ENCODE results near the gene ABLIM2. TPM values are rescaled to one million over a fixed set of nuclear protein-coding genes. Genes with fewer than 3 reads are reported as not detected.
"Not testable (repeated sequence)": the region's sequence is repeated elsewhere in the genome, so short reads cannot be mapped to it uniquely, and the experiment has no call there.

The ABLIM2 gene
- total RNA-seq, 2 donors from 2014 or later = 2.6 to 7.3 TPM

DNA sequence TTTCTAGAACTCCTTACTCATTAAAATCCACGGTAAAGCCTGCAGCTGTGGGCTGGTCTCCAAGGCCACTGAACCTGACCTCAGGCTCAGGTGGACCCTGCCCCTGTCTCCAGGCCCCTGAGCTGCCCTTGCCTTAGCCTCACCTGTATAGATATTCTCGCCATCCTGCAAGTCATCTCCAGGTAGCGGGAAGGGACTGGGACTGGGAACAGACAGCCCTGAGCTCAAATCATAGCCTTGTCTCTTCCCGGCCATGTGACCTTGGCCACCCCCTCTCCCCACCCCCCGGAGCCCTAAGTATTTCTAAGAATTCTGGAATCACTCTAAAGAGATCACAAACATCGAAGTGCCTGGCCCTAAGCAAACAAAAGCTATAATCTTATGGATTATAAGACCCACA lies 17.7 kb downstream of the ABLIM2 start:
- Histone ChIP-seq H3K4me1 (replicated peaks) (no peaks in the 10 kb centered on the region), H3K27me3 (replicated peaks; ENCODE audit: insufficient read depth) (no peaks in the 10 kb centered on the region), H3K4me3 (no peak overlapping the region), H3K27ac (no peak overlapping the region), H3K36me3 (no peaks in the 10 kb centered on the region), H3K9me3 (no peaks in the 10 kb centered on the region)
- 76% methylated on average over 6 of the region's 6 CpGs for WGBS
- DNase-seq (ENCODE audit: low spot score) = no peak
- no peak for TF ChIP-seq POLR2AphosphoS5 (IDR thresholded peaks at IDR 0.05)
- TF ChIP-seq POLR2A (IDR thresholded peaks at IDR 0.05) = no peak
- no peak for TF ChIP-seq CTCF (IDR thresholded peaks at IDR 0.05)
- intact Hi-C loops (cut with DNase I) = no loop called here

DNA sequence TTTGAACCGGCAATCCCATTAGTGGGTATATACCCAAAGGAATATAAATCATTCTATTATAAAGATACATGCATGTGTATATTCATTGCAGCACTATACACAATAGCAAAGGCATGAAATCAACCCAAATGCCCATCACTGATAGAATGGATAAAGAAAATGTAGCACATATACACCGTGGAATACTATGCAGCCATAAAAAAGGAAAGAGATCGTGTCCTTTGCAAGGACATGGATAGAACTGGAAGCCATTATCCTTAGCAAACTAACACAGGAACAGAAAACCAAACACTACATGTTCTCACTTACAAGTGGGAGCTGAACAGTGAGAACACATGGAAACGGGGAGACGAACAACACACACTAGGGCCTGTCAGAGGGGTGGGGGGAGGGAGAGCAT lies 18.9 kb downstream of the ABLIM2 start:
- WGBS = 96% methylated on average over 5 of the region's 5 CpGs
- intact Hi-C loops (cut with DNase I) = not testable (repeated sequence)

DNA sequence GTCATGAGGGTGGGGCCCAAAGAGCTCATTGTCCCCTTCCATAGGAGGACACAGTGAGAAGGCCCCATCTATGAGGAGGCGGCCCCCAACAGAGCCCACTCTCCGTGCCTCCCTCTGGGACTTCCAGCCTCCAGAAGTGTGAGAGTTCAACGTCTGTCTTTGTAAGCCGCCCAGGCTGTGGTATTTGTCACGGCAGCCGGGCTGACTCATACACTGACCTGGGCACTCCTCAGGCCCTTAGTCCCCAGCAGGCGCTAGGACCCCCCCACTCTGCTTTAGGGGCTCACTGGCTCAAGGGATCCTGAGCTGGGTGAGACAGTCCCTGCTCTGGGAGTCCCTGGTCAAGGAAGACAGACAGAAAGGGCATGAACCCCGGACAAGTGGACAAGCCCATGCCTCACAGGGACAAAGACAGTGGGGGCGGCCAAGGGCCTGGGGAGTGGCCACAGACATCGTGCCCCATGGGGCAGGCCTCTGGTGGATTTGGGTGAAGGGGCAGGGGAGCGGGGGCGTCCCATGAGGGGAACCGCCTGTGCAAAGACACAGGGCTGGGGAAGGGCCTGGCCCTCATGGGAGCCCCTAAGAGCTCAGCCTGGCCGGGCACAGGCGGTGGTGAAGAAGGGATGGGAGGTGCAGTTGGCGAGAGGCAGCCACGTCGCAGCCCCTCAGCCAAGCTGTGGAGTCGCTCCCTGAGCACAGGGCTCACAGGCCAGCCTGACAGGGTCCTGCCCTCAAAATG lies 21.5 kb downstream of the ABLIM2 start:
- H3K4me3 ChIP-seq = no peak overlapping the region
- H3K9me3 ChIP-seq = no peaks in the 10 kb centered on the region
- no peak for DNase-seq (ENCODE audit: low spot score)
- H3K27me3 ChIP-seq (replicated peaks; ENCODE audit: insufficient read depth) = no peaks in the 10 kb centered on the region
- WGBS = 91% methylated on average over 19 of the region's 19 CpGs
- TF ChIP-seq CTCF (IDR thresholded peaks at IDR 0.05) = no peak
- no peak for TF ChIP-seq POLR2AphosphoS5 (IDR thresholded peaks at IDR 0.05)
- TF ChIP-seq POLR2A (IDR thresholded peaks at IDR 0.05) = no peak
- H3K4me1 ChIP-seq (replicated peaks) = no peaks in the 10 kb centered on the region
- no peaks in the 10 kb centered on the region for H3K36me3 ChIP-seq
- H3K27ac ChIP-seq = no peak overlapping the region
- intact Hi-C loops (cut with DNase I) = no loop called here

More for the DNA sequence above, 18.9 kb downstream of the ABLIM2 start:
- not testable (repeated sequence) for H3K9me3 ChIP-seq; DNase-seq (ENCODE audit: low spot score); H3K4me1 ChIP-seq (replicated peaks); H3K27me3 ChIP-seq (replicated peaks; ENCODE audit: insufficient read depth); H3K4me3 ChIP-seq; H3K27ac ChIP-seq; H3K36me3 ChIP-seq

- TF ChIP-seq POLR2AphosphoS5 (IDR thresholded peaks at IDR 0.05) (no peak), POLR2A (IDR thresholded peaks at IDR 0.05) (no peak), CTCF (IDR thresholded peaks at IDR 0.05) (no peak)
- DNase-seq (ENCODE audit: low spot score) = no peak
- Histone ChIP-seq H3K9me3 (no peaks in the 10 kb centered on the region), H3K4me3 (no peak overlapping the region), H3K36me3 (no peaks in the 10 kb centered on the region), H3K4me1 (replicated peaks) (no peaks in the 10 kb centered on the region), H3K27me3 (replicated peaks; ENCODE audit: insufficient read depth) (no peaks in the 10 kb centered on the region), H3K27ac (no peak overlapping the region)
- WGBS = 85% methylated on average over 12 of the region's 12 CpGs
- intact Hi-C loops (cut with DNase I) = no loop called here
Measured at GRCh38 chr4:8136529-8136928, 22.1 kb downstream of the ABLIM2 start.

GRCh38 chr4:8135666-8136065 lies 22.9 kb downstream of the ABLIM2 start:
- no peak for TF ChIP-seq POLR2A (IDR thresholded peaks at IDR 0.05)
- TF ChIP-seq POLR2AphosphoS5 (IDR thresholded peaks at IDR 0.05) = no peak
- no peak for TF ChIP-seq CTCF (IDR thresholded peaks at IDR 0.05)
- intact Hi-C loops (cut with DNase I) = no loop called here
- 89% methylated on average over 15 of the region's 15 CpGs for WGBS

More at GRCh38 chr4:8135666-8136065, 22.9 kb downstream of the ABLIM2 start:
- DNase-seq (ENCODE audit: low spot score) = no peak
- no peaks in the 10 kb centered on the region for H3K4me1 ChIP-seq (replicated peaks)
- H3K9me3 ChIP-seq = no peaks in the 10 kb centered on the region
- no peaks in the 10 kb centered on the region for H3K36me3 ChIP-seq
- H3K4me3 ChIP-seq = no peak overlapping the region
- no peak overlapping the region for H3K27ac ChIP-seq
- H3K27me3 ChIP-seq (replicated peaks; ENCODE audit: insufficient read depth) = no peaks in the 10 kb centered on the region
